ENCODE measurements around the gene EGLN1. TPM values are rescaled to one million over a fixed set of nuclear protein-coding genes. Genes with fewer than 3 reads are reported as not detected.

The EGLN1 gene
- total RNA-seq, 4 donors from 2014 or later = 42.5 to 67.5 (median 56.7) TPM

DNA sequence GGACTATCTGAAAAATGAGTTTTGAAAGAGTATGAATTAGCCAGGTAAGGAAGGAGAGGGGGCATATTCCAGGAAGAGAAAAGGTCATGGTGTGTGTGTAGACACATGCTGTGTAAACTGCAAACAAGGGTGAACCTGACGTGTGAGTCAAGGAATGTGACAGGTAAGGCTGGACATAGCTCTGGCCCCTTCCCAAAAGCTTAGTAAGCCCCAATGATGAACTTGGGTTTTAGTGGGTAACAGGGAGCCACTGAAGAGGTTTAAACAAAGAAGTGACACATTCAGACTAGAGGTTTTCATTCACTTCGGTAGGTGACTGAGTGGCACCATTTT lies 36.7 kb downstream of the EGLN1 start:
- 74 to 87% methylated on average over 2 of the region's 2 CpGs for WGBS, 2 donors (ENCODE audit: low coverage in 1 of 2)
- Histone ChIP-seq H3K27me3 (no peaks in the 10 kb centered on the region), H3K4me3 (no peak overlapping the region), H3K27ac (no peak overlapping the region), H3K36me3 (no peaks in the 10 kb centered on the region), H3K4me1 (peaks cover 3 to 63% (median 7%) of the 10 kb centered on the region in 3 donors), H3K9me3 (no peaks in the 10 kb centered on the region)
- no peak for TF ChIP-seq POLR2AphosphoS5 (IDR thresholded peaks at IDR 0.05)
- TF ChIP-seq, protein P1, sequence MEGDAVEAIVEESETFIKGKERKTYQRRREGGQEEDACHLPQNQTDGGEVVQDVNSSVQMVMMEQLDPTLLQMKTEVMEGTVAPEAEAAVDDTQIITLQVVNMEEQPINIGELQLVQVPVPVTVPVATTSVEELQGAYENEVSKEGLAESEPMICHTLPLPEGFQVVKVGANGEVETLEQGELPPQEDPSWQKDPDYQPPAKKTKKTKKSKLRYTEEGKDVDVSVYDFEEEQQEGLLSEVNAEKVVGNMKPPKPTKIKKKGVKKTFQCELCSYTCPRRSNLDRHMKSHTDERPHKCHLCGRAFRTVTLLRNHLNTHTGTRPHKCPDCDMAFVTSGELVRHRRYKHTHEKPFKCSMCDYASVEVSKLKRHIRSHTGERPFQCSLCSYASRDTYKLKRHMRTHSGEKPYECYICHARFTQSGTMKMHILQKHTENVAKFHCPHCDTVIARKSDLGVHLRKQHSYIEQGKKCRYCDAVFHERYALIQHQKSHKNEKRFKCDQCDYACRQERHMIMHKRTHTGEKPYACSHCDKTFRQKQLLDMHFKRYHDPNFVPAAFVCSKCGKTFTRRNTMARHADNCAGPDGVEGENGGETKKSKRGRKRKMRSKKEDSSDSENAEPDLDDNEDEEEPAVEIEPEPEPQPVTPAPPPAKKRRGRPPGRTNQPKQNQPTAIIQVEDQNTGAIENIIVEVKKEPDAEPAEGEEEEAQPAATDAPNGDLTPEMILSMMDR (IDR thresholded peaks at IDR 0.05) = no peak
- no peak for TF ChIP-seq POLR2A (IDR thresholded peaks at IDR 0.05)
- no peak for TF ChIP-seq EP300 (IDR thresholded peaks at IDR 0.05)
- ATAC-seq = no peak

DNA sequence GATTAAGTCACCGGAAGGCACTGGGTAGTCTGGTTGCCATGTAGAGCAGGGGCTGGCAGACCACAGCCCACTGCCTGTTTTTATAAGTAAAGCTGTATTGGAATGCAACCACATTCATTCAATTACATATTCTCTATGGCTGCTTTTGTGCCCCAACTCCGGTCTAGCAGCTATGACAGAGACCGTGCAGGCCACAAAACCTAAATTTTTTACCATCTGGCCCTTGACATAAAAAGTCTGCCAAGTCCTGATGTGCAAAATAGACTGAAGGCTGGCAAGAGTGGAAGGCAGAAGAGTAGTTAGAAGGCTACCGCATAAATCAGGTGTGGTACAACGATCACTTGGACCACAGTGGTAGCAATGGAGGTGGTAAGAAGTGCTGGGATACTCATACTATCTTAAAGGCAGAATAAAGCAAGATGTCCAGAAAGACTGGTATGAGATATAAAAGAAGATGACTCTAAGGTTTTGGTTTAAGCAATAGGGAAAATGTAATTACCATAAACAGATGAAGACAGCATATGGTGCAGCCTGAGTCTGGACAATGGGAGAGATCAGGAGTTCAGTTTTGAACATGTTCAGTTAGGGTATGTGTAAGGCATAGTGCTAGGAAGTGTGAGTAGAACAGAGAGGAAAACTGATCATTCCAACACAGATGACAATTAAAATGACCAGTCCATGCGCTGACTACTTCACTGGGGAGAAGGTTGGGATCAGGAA lies 37.2 kb downstream of the EGLN1 start:
- H3K4me3 ChIP-seq = no peak overlapping the region
- no peaks in the 10 kb centered on the region for H3K36me3 ChIP-seq
- H3K4me1 ChIP-seq = peaks cover 3 to 63% (median 7%) of the 10 kb centered on the region in 3 donors
- ATAC-seq = no peak
- TF ChIP-seq POLR2AphosphoS5 (IDR thresholded peaks at IDR 0.05) = no peak
- TF ChIP-seq EP300 (IDR thresholded peaks at IDR 0.05) = no peak
- TF ChIP-seq, protein P1 (IDR thresholded peaks at IDR 0.05) = no peak
- TF ChIP-seq POLR2A (IDR thresholded peaks at IDR 0.05) = no peak
- H3K27ac ChIP-seq = no peak overlapping the region
- 80 to 100% methylated on average over 1 to 6 of the region's 6 CpGs for WGBS, 2 donors (ENCODE audit: low coverage in 1 of 2)
- no peaks in the 10 kb centered on the region for H3K9me3 ChIP-seq
- no peaks in the 10 kb centered on the region for H3K27me3 ChIP-seq

DNA sequence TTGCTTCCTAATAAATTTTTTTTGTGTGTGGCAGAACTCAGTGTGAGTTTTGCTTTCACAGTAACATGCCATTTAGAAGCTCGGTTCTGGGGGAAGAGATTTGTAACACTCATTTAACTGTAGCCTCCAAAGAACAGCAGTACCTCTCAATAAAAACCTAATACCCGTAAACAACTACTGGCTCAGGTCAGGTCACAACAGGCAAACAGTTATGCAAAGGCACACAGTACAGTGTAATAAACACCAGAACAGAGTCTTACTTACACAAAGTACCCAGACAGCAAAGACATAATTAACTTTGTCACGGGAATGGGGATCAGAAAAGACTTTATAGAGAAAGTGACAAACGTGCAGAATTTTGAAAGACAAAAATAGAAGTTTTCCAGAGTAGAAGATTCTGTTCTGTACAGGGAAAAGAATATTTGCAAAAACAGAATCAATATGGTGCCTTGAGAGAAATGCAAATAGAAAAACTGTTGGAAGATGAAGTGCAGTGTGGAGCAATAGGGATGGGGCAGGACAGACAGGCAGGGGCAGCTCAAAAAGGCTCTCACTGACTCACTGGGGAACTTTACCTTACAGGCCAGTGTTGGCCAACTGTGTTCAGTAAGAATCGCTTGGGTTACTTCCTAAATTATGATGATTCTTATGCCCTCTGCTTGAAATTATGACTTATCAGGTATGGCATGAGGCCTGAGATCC lies 38.8 kb downstream of the EGLN1 start:
- WGBS, 2 donors (ENCODE audit: low coverage in 1 of 2) = 62 to 70% methylated on average over 5 of the region's 5 CpGs
- no peak for TF ChIP-seq EP300 (IDR thresholded peaks at IDR 0.05)
- TF ChIP-seq, protein P1 (IDR thresholded peaks at IDR 0.05) = no peak
- TF ChIP-seq POLR2AphosphoS5 (IDR thresholded peaks at IDR 0.05) = no peak
- no peak for TF ChIP-seq POLR2A (IDR thresholded peaks at IDR 0.05)
- ATAC-seq = no peak

DNA sequence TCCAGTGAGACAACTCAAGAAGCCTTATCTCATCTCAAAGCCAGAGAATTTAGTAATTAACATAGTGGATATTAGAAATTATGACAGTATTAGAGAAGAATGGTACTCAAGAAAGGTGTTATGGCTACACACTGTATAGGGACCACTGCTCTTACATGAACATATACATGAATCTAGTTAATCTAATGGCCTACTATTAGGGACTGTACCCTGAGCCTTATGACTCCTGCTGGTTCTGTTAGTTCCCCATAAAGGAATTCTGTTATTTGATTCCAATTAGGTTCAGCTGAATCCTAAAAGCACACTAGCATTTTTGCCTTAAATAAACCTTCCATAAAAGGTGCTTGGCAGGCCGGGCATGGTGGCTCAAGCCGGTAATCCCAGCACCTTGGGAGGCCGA lies 39.7 kb downstream of the EGLN1 start:
- ATAC-seq = no peak
- TF ChIP-seq, protein P1 (IDR thresholded peaks at IDR 0.05) = no peak
- TF ChIP-seq EP300 (IDR thresholded peaks at IDR 0.05) = no peak
- TF ChIP-seq POLR2AphosphoS5 (IDR thresholded peaks at IDR 0.05) = no peak
- TF ChIP-seq POLR2A (IDR thresholded peaks at IDR 0.05) = no peak
- 83% methylated on average over 2 of the region's 3 CpGs; no CpG with 5 or more reads in 1 of the 2 donors for WGBS, 2 donors (ENCODE audit: low coverage in 1 of 2)
- H3K9me3 ChIP-seq = no peaks in the 10 kb centered on the region
- H3K4me1 ChIP-seq = peaks cover 7 to 77% (median 10%) of the 10 kb centered on the region in 3 donors
- H3K4me3 ChIP-seq = no peak overlapping the region
- no peaks in the 10 kb centered on the region for H3K27me3 ChIP-seq
- no peak overlapping the region for H3K27ac ChIP-seq
- no peaks in the 10 kb centered on the region for H3K36me3 ChIP-seq

More for the DNA sequence above, 38.8 kb downstream of the EGLN1 start:
- Histone ChIP-seq H3K9me3 (no peaks in the 10 kb centered on the region), H3K4me3 (no peak overlapping the region), H3K4me1 (peaks cover 3 to 72% (median 7%) of the 10 kb centered on the region in 3 donors), H3K36me3 (no peaks in the 10 kb centered on the region), H3K27me3 (no peaks in the 10 kb centered on the region), H3K27ac (no peak overlapping the region)

Data from gastroesophageal sphincter (tissue), 4 donors.